HG03575 (cell line): ENCODE results near the gene DLG1.
"Not testable (repeated sequence)": the region's sequence is repeated elsewhere in the genome, so short reads cannot be mapped to it uniquely, and the experiment has no call there.

ENCODE experiments used
- ATAC-seq: cut with Tn5 transposase; IDR thresholded peaks from one replicate; pipeline ENCODE4 v1.9.1; 2021; ENCODE audit not compliant: unreplicated experiment, insufficient number of reproducible peaks, low FRiP score; ENCODE audit errors: extremely low read depth

The DLG1 gene

GRCh38 chr3:197225579-197225978 lies 72.8 kb downstream of the DLG1 start:
- ATAC-seq, result no peak

GRCh38 chr3:197224034-197224444 lies 74.4 kb downstream of the DLG1 start:
- no peak for ATAC-seq

GRCh38 chr3:197222937-197223370 lies 75.5 kb downstream of the DLG1 start:
- ATAC-seq, result no peak

GRCh38 chr3:197219619-197220018 lies 78.8 kb downstream of the DLG1 start:
- no peak for ATAC-seq

- no peak for ATAC-seq
Observed at GRCh38 chr3:197218210-197218609, 80.2 kb downstream of the DLG1 start.

- no peak for ATAC-seq
Observed at GRCh38 chr3:197216914-197217313, 81.5 kb downstream of the DLG1 start.

- no peak for ATAC-seq
Observed at GRCh38 chr3:197216169-197216860, 82.1 kb downstream of the DLG1 start.

GRCh38 chr3:197212290-197212689 lies 86.1 kb downstream of the DLG1 start:
- ATAC-seq, result no peak

- ATAC-seq, result not testable (repeated sequence)
Observed at GRCh38 chr3:197211698-197212097, 86.7 kb downstream of the DLG1 start.

- ATAC-seq, result no peak
Observed at GRCh38 chr3:197209366-197210260, 88.8 kb downstream of the DLG1 start.

- no peak for ATAC-seq
Observed at GRCh38 chr3:197206913-197207312, 91.5 kb downstream of the DLG1 start.

GRCh38 chr3:197205675-197206074 lies 92.7 kb downstream of the DLG1 start:
- ATAC-seq, result no peak

GRCh38 chr3:197205265-197205664 lies 93.1 kb downstream of the DLG1 start:
- ATAC-seq, result no peak

GRCh38 chr3:197204736-197205135 lies 93.7 kb downstream of the DLG1 start:
- no peak for ATAC-seq

- ATAC-seq, result no peak
Observed at GRCh38 chr3:197203714-197204146, 94.7 kb downstream of the DLG1 start.

GRCh38 chr3:197202694-197203093 lies 95.7 kb downstream of the DLG1 start:
- no peak for ATAC-seq

GRCh38 chr3:197201791-197202452 lies 96.5 kb downstream of the DLG1 start:
- no peak for ATAC-seq

GRCh38 chr3:197200856-197201255 lies 97.6 kb downstream of the DLG1 start:
- ATAC-seq, result not testable (repeated sequence)

- ATAC-seq, result no peak
Observed at GRCh38 chr3:197197334-197197733, 101.1 kb downstream of the DLG1 start.

- ATAC-seq, result no peak
Observed at GRCh38 chr3:197196192-197196591, 102.2 kb downstream of the DLG1 start.
